WTC11 (cell line): ENCODE results near the gene BABAM2. TPM values are rescaled to one million over a fixed set of nuclear protein-coding genes. Genes with fewer than 3 reads are reported as not detected.

Experiments used
- ATAC-seq: fragments of 200-7000 bp; cut with Tn5 transposase; 2 replicates; pipeline ENCODE4 v1.10.0; 2021; ENCODE audit warnings: mild to moderate bottlenecking, moderate library complexity
- CTCF ChIA-PET: fragments of 300-600 bp; sonication (Branson Sonifier 250); formaldehyde crosslinking; loops from one replicate; lab custom pipeline; 2021; ENCODE audit warnings: antibody characterized with exemption; lab: Charles Lee
- POLR2A ChIA-PET: fragments of 350-600 bp; sonication (Branson Sonifier 250); formaldehyde crosslinking; loops from one replicate; lab custom pipeline; 2021; ENCODE audit warnings: antibody characterized with exemption; lab: Charles Lee
- DNase-seq: peaks from one replicate; pipeline ENCODE4 v3.0.0; 2021; ENCODE audit warnings: low spot score
- H3K27ac Mint-ChIP-seq: 2 replicates; pipeline ENCODE4 v1.8.0; 2021; ENCODE audit warnings: mixed read lengths
- H3K27me3 Mint-ChIP-seq: 2 replicates; pipeline ENCODE4 v1.8.0; 2021; ENCODE audit warnings: low read depth, mild to moderate bottlenecking, moderate library complexity, mixed read lengths
- H3K36me3 Mint-ChIP-seq: 2 replicates; pipeline ENCODE4 v1.8.0; 2021; ENCODE audit warnings: mixed read lengths
- H3K4me1 Mint-ChIP-seq: 2 replicates; pipeline ENCODE4 v1.8.0; 2022; ENCODE audit warnings: mixed read lengths
- H3K4me3 Mint-ChIP-seq: 2 replicates; pipeline ENCODE4 v1.8.0; 2021; ENCODE audit warnings: mild to moderate bottlenecking, moderate library complexity, mixed read lengths
- H3K9me3 Mint-ChIP-seq: 2 replicates; pipeline ENCODE4 v1.8.0; 2021; ENCODE audit warnings: mixed read lengths
- CREB1 ChIP-seq: sonication (generic); formaldehyde crosslinking; IDR thresholded peaks from 2 replicates; pipeline ENCODE4 v1.8.0; 2023; ENCODE audit warnings: mild to moderate bottlenecking, missing genetic modification reagents
- FOXJ3 ChIP-seq: sonication (generic); formaldehyde crosslinking; IDR thresholded peaks from 2 replicates; pipeline ENCODE4 v1.9.0; 2021; ENCODE audit warnings: missing genetic modification reagents, mild to moderate bottlenecking, borderline replicate concordance
- FOXP1 ChIP-seq: sonication (generic); formaldehyde crosslinking; IDR thresholded peaks from 2 replicates; pipeline ENCODE4 v1.8.0; 2022; ENCODE audit warnings: missing genetic modification reagents, mild to moderate bottlenecking, moderate library complexity, borderline replicate concordance
- JUN ChIP-seq: sonication (generic); formaldehyde crosslinking; IDR thresholded peaks from 2 replicates; pipeline ENCODE4 v1.8.0; 2023; ENCODE audit warnings: mild to moderate bottlenecking, missing genetic modification reagents
- NFATC4 ChIP-seq: fragments of 250-450 bp; sonication (Bioruptor Pico); IDR thresholded peaks from 2 replicates; pipeline ENCODE4 v1.9.0; 2021; ENCODE audit warnings: mild to moderate bottlenecking
- NR1H2 ChIP-seq: sonication (generic); formaldehyde crosslinking; IDR thresholded peaks from 2 replicates; pipeline ENCODE4 v1.9.0; 2021; ENCODE audit warnings: mild to moderate bottlenecking, moderate library complexity, missing genetic modification reagents
- OVOL2 ChIP-seq: fragments of 250-450 bp; sonication (Bioruptor Pico); IDR thresholded peaks from 2 replicates; pipeline ENCODE4 v1.9.0; 2021; ENCODE audit warnings: mild to moderate bottlenecking, borderline replicate concordance
- PRRX2 ChIP-seq: fragments of 250-450 bp; sonication (Bioruptor Pico); IDR thresholded peaks from 2 replicates; pipeline ENCODE4 v1.8.0; 2021; ENCODE audit warnings: mild to moderate bottlenecking
- RORB ChIP-seq: fragments of 250-450 bp; sonication (Bioruptor Pico); IDR thresholded peaks from 2 replicates; pipeline ENCODE4 v1.9.0; 2021; ENCODE audit warnings: mild to moderate bottlenecking
- SMAD3 ChIP-seq: sonication (generic); formaldehyde crosslinking; IDR thresholded peaks from 2 replicates; pipeline ENCODE4 v1.8.0; 2022; ENCODE audit warnings: missing genetic modification reagents, mild to moderate bottlenecking, borderline replicate concordance
- TEAD1 ChIP-seq: sonication (generic); formaldehyde crosslinking; IDR thresholded peaks from 2 replicates; pipeline ENCODE4 v1.8.0; 2022; ENCODE audit warnings: mild to moderate bottlenecking, missing genetic modification reagents
- ZBTB21 ChIP-seq: sonication (generic); formaldehyde crosslinking; IDR thresholded peaks from 2 replicates; pipeline ENCODE4 v1.8.1; 2023; ENCODE audit warnings: mild to moderate bottlenecking, missing genetic modification reagents, borderline replicate concordance
- ZNF121 ChIP-seq: sonication (generic); formaldehyde crosslinking; IDR thresholded peaks from 2 replicates; pipeline ENCODE4 v1.8.0; 2023; ENCODE audit warnings: missing genetic modification reagents
- ZNF219 ChIP-seq: sonication (generic); formaldehyde crosslinking; IDR thresholded peaks from 2 replicates; pipeline ENCODE4 v1.8.0; 2023; ENCODE audit warnings: missing genetic modification reagents, mild to moderate bottlenecking, borderline replicate concordance
- ZSCAN18 ChIP-seq: fragments of 250-450 bp; sonication (Bioruptor Pico); IDR thresholded peaks from 2 replicates; pipeline ENCODE4 v2.1.2; 2022; ENCODE audit warnings: mild to moderate bottlenecking, moderate library complexity
- total RNA-seq: library from RNA; stranded (reverse); gene quantifications from 3 replicates; pipeline ENCODE4 v1.2.3, GENCODE V29; 2021
- TF ChIP-seq, protein P1 (sequence below): sonication (generic); formaldehyde crosslinking; IDR thresholded peaks from 2 replicates; pipeline ENCODE4 v1.8.1; 2022; ENCODE audit warnings: low read depth, missing genetic modification reagents, borderline replicate concordance
- TF ChIP-seq, protein P2 (sequence below): sonication (generic); formaldehyde crosslinking; IDR thresholded peaks from 2 replicates; pipeline ENCODE4 v1.8.1; 2023; ENCODE audit warnings: mild to moderate bottlenecking, missing genetic modification reagents, borderline replicate concordance
- TF ChIP-seq, protein P3 (sequence below): sonication (generic); formaldehyde crosslinking; IDR thresholded peaks from 2 replicates; pipeline ENCODE4 v1.8.1; 2023; ENCODE audit warnings: mild to moderate bottlenecking, missing genetic modification reagents
- TF ChIP-seq, protein P4 (sequence below): fragments of 200-600 bp; IDR thresholded peaks from 2 replicates; pipeline ENCODE4 v1.8.0; 2022; ENCODE audit warnings: antibody characterized with exemption
- TF ChIP-seq, protein P5 (sequence below): fragments of 250-450 bp; sonication (Bioruptor Pico); IDR thresholded peaks from 2 replicates; pipeline ENCODE4 v1.9.0; 2021; ENCODE audit warnings: mild to moderate bottlenecking

The BABAM2 gene
- total RNA-seq, 1 experiment from 2014 or later, result 16.5 TPM

- Mint-ChIP-seq H3K27me3 (no peaks in the 10 kb centered on the region), H3K36me3 (no peaks in the 10 kb centered on the region), H3K4me1 (peaks cover 7% of the 10 kb centered on the region), H3K27ac (no peak overlapping the region), H3K9me3 (no peaks in the 10 kb centered on the region), H3K4me3 (no peak overlapping the region)
- TF ChIP-seq SMAD3 (CRISPR knock-in tag) (no peak), CREB1 (CRISPR knock-in tag) (no peak), ZSCAN18 (CRISPR knock-in tag) (no peak), FOXJ3 (CRISPR knock-in tag) (no peak), JUN (no peak), ZBTB21 (CRISPR knock-in tag) (no peak), NFATC4 (no peak), ZNF219 (CRISPR knock-in tag) (no peak), TEAD1 (no peak), NR1H2 (CRISPR knock-in tag) (no peak), PRRX2 (CRISPR knock-in tag) (no peak)
- TF ChIP-seq, protein P1, sequence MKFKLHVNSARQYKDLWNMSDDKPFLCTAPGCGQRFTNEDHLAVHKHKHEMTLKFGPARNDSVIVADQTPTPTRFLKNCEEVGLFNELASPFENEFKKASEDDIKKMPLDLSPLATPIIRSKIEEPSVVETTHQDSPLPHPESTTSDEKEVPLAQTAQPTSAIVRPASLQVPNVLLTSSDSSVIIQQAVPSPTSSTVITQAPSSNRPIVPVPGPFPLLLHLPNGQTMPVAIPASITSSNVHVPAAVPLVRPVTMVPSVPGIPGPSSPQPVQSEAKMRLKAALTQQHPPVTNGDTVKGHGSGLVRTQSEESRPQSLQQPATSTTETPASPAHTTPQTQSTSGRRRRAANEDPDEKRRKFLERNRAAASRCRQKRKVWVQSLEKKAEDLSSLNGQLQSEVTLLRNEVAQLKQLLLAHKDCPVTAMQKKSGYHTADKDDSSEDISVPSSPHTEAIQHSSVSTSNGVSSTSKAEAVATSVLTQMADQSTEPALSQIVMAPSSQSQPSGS (CRISPR knock-in tag), result no peak
- TF ChIP-seq, protein P2, sequence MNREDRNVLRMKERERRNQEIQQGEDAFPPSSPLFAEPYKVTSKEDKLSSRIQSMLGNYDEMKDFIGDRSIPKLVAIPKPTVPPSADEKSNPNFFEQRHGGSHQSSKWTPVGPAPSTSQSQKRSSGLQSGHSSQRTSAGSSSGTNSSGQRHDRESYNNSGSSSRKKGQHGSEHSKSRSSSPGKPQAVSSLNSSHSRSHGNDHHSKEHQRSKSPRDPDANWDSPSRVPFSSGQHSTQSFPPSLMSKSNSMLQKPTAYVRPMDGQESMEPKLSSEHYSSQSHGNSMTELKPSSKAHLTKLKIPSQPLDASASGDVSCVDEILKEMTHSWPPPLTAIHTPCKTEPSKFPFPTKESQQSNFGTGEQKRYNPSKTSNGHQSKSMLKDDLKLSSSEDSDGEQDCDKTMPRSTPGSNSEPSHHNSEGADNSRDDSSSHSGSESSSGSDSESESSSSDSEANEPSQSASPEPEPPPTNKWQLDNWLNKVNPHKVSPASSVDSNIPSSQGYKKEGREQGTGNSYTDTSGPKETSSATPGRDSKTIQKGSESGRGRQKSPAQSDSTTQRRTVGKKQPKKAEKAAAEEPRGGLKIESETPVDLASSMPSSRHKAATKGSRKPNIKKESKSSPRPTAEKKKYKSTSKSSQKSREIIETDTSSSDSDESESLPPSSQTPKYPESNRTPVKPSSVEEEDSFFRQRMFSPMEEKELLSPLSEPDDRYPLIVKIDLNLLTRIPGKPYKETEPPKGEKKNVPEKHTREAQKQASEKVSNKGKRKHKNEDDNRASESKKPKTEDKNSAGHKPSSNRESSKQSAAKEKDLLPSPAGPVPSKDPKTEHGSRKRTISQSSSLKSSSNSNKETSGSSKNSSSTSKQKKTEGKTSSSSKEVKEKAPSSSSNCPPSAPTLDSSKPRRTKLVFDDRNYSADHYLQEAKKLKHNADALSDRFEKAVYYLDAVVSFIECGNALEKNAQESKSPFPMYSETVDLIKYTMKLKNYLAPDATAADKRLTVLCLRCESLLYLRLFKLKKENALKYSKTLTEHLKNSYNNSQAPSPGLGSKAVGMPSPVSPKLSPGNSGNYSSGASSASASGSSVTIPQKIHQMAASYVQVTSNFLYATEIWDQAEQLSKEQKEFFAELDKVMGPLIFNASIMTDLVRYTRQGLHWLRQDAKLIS (CRISPR knock-in tag), result no peak
- ATAC-seq (no peak), DNase-seq (no peak)
- CTCF ChIA-PET, result no interaction called here
- POLR2A ChIA-PET, result no interaction called here
Measured at GRCh38 chr2:28292491-28292890, 402.0 kb downstream of the BABAM2 start.

GRCh38 chr2:28293416-28293815, 402.9 kb downstream of the BABAM2 start:
- no peaks in the 10 kb centered on the region for H3K27me3 Mint-ChIP-seq
- ATAC-seq (no peak), DNase-seq (no peak)
- ChIA-PET POLR2A (no interaction called here), CTCF (no interaction called here)
- H3K4me1 Mint-ChIP-seq, result peaks cover 16% of the 10 kb centered on the region
- no peak overlapping the region for H3K27ac Mint-ChIP-seq
- H3K36me3 Mint-ChIP-seq, result no peaks in the 10 kb centered on the region
- H3K9me3 Mint-ChIP-seq, result no peaks in the 10 kb centered on the region
- no peak overlapping the region for H3K4me3 Mint-ChIP-seq
- TF ChIP-seq, protein P3, sequence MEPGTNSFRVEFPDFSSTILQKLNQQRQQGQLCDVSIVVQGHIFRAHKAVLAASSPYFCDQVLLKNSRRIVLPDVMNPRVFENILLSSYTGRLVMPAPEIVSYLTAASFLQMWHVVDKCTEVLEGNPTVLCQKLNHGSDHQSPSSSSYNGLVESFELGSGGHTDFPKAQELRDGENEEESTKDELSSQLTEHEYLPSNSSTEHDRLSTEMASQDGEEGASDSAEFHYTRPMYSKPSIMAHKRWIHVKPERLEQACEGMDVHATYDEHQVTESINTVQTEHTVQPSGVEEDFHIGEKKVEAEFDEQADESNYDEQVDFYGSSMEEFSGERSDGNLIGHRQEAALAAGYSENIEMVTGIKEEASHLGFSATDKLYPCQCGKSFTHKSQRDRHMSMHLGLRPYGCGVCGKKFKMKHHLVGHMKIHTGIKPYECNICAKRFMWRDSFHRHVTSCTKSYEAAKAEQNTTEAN, result no peak
- TF ChIP-seq RORB, result no peak
- TF ChIP-seq ZNF121 (CRISPR knock-in tag), result no peak
- TF ChIP-seq FOXP1 (CRISPR knock-in tag), result no peak
- TF ChIP-seq, protein P4, sequence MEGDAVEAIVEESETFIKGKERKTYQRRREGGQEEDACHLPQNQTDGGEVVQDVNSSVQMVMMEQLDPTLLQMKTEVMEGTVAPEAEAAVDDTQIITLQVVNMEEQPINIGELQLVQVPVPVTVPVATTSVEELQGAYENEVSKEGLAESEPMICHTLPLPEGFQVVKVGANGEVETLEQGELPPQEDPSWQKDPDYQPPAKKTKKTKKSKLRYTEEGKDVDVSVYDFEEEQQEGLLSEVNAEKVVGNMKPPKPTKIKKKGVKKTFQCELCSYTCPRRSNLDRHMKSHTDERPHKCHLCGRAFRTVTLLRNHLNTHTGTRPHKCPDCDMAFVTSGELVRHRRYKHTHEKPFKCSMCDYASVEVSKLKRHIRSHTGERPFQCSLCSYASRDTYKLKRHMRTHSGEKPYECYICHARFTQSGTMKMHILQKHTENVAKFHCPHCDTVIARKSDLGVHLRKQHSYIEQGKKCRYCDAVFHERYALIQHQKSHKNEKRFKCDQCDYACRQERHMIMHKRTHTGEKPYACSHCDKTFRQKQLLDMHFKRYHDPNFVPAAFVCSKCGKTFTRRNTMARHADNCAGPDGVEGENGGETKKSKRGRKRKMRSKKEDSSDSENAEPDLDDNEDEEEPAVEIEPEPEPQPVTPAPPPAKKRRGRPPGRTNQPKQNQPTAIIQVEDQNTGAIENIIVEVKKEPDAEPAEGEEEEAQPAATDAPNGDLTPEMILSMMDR, result no peak
- TF ChIP-seq OVOL2, result no peak
- TF ChIP-seq, protein P5, sequence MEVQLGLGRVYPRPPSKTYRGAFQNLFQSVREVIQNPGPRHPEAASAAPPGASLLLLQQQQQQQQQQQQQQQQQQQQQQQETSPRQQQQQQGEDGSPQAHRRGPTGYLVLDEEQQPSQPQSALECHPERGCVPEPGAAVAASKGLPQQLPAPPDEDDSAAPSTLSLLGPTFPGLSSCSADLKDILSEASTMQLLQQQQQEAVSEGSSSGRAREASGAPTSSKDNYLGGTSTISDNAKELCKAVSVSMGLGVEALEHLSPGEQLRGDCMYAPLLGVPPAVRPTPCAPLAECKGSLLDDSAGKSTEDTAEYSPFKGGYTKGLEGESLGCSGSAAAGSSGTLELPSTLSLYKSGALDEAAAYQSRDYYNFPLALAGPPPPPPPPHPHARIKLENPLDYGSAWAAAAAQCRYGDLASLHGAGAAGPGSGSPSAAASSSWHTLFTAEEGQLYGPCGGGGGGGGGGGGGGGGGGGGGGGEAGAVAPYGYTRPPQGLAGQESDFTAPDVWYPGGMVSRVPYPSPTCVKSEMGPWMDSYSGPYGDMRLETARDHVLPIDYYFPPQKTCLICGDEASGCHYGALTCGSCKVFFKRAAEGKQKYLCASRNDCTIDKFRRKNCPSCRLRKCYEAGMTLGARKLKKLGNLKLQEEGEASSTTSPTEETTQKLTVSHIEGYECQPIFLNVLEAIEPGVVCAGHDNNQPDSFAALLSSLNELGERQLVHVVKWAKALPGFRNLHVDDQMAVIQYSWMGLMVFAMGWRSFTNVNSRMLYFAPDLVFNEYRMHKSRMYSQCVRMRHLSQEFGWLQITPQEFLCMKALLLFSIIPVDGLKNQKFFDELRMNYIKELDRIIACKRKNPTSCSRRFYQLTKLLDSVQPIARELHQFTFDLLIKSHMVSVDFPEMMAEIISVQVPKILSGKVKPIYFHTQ (CRISPR knock-in tag), result no peak
